Upper lobe of left lung (tissue), 4 donors: Measurements from ENCODE around the gene KIF18B.

Source experiments
- CTCF ChIP-seq, 6 experiments: fragments of 450-650 bp in 4 of 6; fragments of 200-600 bp in 2 of 6; sonication (generic) in 2 of 6; IDR thresholded peaks; one replicate each; pipeline ENCODE4 v1.5.1; 2016 to 2019; ENCODE audit warnings: antibody characterized with exemption in 6 of 6
- EP300 ChIP-seq, 4 donors: sonication (generic); formaldehyde crosslinking; IDR thresholded peaks; one replicate each; pipeline ENCODE4 v1.5.1; 2017; ENCODE audit warnings: antibody characterized with exemption in 4 of 4, control low read depth in 2 of 4
- POLR2A ChIP-seq, 4 donors: fragments of 450-650 bp; IDR thresholded peaks; one replicate each; pipeline ENCODE4 v1.5.1; 2016 to 2017; ENCODE audit warnings: antibody characterized with exemption in 4 of 4, mild to moderate bottlenecking in 2 of 4
- POLR2AphosphoS5 ChIP-seq, 2 donors: sonication (generic); formaldehyde crosslinking; IDR thresholded peaks; one replicate each; pipeline ENCODE4 v1.5.1; 2017; ENCODE audit warnings: antibody characterized with exemption in 2 of 2

GRCh38 chr17:44981221-44981968 lies 33.8 kb upstream of the KIF18B start:
- TF ChIP-seq CTCF (IDR thresholded peaks at IDR 0.05) (no peak), POLR2A (IDR thresholded peaks at IDR 0.05) (no peak), EP300 (IDR thresholded peaks at IDR 0.05) (no peak), POLR2AphosphoS5 (IDR thresholded peaks at IDR 0.05) (no peak)
